HEK293T (cell line): Measurements from ENCODE around the gene SLC22A16.

ENCODE experiments used
- CTCF ChIA-PET: fragments of 350-600 bp; formaldehyde crosslinking; extraction: SDS; loops from one replicate; lab custom pipeline; 2021; ENCODE audit warnings: antibody characterized with exemption, inconsistent platforms; lab: Yijun Ruan, JAX
- POLR2A ChIA-PET: fragments of 350-600 bp; formaldehyde crosslinking; extraction: SDS; loops from one replicate; lab custom pipeline; 2020; ENCODE audit warnings: antibody characterized with exemption, inconsistent platforms; lab: Yijun Ruan, JAX
- DNase-seq: peaks from one replicate; pipeline ENCODE4 v3.0.0; 2012; ENCODE audit warnings: mixed read lengths; ENCODE audit errors: extremely low spot score
- ARNT ChIP-seq: fragments of 450-650 bp; IDR thresholded peaks from 2 replicates; pipeline ENCODE4 v1.6.1; 2017; ENCODE audit warnings: mild to moderate bottlenecking
- BHLHE40 ChIP-seq: fragments of 450-650 bp; IDR thresholded peaks from 2 replicates; pipeline ENCODE4 v1.6.1; 2016; ENCODE audit warnings: mild to moderate bottlenecking, moderate library complexity, borderline replicate concordance
- CTBP1 ChIP-seq: fragments of 450-650 bp; IDR thresholded peaks from 2 replicates; pipeline ENCODE4 v1.6.1; 2016; ENCODE audit warnings: borderline replicate concordance
- ELF4 ChIP-seq: fragments of 450-650 bp; IDR thresholded peaks from 2 replicates; pipeline ENCODE4 v1.6.1; 2017; ENCODE audit warnings: antibody characterized with exemption
- FOXA1 ChIP-seq: fragments of 450-650 bp; IDR thresholded peaks from 2 replicates; pipeline ENCODE4 v1.6.1; 2016; ENCODE audit warnings: mild to moderate bottlenecking
- FOXK2 ChIP-seq: fragments of 450-650 bp; IDR thresholded peaks from 2 replicates; pipeline ENCODE4 v1.6.1; 2016; ENCODE audit warnings: mild to moderate bottlenecking
- FOXM1 ChIP-seq: fragments of 450-650 bp; IDR thresholded peaks from 2 replicates; pipeline ENCODE4 v1.6.1; 2017; ENCODE audit warnings: mild to moderate bottlenecking, borderline replicate concordance
- HDGF ChIP-seq: fragments of 450-650 bp; IDR thresholded peaks from 2 replicates; pipeline ENCODE4 v1.6.1; 2017; ENCODE audit warnings: antibody characterized with exemption, borderline replicate concordance
- L3MBTL2 ChIP-seq: fragments of 450-650 bp; conservative IDR thresholded peaks from 2 replicates; pipeline ENCODE4 v1.6.1; 2016; ENCODE audit warnings: mild to moderate bottlenecking
- LEF1 ChIP-seq: fragments of 450-650 bp; IDR thresholded peaks from 2 replicates; pipeline ENCODE4 v1.6.1; 2017; ENCODE audit warnings: mild to moderate bottlenecking, borderline replicate concordance
- NFRKB ChIP-seq: fragments of 450-650 bp; IDR thresholded peaks from 2 replicates; pipeline ENCODE4 v1.6.1; 2016; ENCODE audit warnings: mild to moderate bottlenecking, moderate library complexity
- SP1 ChIP-seq: fragments of 450-650 bp; IDR thresholded peaks from 2 replicates; pipeline ENCODE4 v1.6.1; 2017
- SUZ12 ChIP-seq: fragments of 450-650 bp; IDR thresholded peaks from 2 replicates; pipeline ENCODE4 v1.6.1; 2016; ENCODE audit warnings: mild to moderate bottlenecking
- TARDBP ChIP-seq: fragments of 450-650 bp; IDR thresholded peaks from 2 replicates; pipeline ENCODE4 v1.6.1; 2016
- ZNF384 ChIP-seq: fragments of 450-650 bp; IDR thresholded peaks from 2 replicates; pipeline ENCODE4 v1.6.1; 2016
- TF ChIP-seq, protein P1 (sequence below): fragments of 450-650 bp; IDR thresholded peaks from 2 replicates; pipeline ENCODE4 v1.6.1; 2016

SLC22A16 gene

DNA sequence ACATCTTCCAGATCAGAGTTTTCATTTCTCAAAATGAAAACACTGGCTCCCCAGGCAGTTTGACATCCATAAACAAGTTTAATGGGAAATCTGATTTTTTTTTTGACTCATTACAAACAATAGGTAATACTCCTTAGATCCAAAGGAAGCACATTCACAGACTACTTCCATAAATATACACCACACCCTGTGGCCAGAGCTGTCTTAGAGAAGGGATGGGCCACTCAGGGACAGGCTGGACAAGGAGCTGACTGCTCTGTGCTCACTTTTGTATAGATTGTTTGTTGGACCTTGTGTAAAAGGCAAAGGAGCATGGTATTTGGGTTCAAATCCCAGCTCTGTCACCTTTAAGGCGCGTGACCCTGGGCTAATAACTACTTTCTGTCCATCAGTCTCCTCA lies 48.3 kb downstream of the SLC22A16 start:
- TF ChIP-seq FOXM1: no peak
- POLR2A ChIA-PET: no interaction called here
- no peak for DNase-seq
- CTCF ChIA-PET: no interaction called here

DNA sequence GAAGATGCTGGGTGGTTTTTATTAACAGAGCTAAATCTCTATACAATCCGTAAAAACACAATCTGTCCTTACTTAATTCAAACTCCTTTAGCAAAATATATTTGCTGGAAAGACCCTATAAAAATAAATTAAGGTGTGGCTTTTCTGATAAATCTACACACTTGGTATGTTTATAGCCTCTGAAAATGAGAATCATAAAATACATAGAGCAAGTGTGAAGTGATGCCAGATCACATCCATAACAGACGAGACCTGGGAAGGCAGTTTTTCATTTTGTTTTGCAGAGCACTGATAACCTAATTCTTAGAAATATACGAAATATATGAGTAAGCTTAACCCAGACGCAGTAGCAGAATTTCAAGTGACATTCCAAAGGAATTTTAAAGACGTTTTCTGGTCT lies 50.6 kb downstream of the SLC22A16 start:
- no peak for DNase-seq
- ChIA-PET POLR2A (no interaction called here), CTCF (interaction anchor here (0.7 kb wide), 1 partner anchor 1797 kb away, joined by 3 read pairs; no protein-coding TSS in a partner anchor)
- TF ChIP-seq LEF1: no peak

DNA sequence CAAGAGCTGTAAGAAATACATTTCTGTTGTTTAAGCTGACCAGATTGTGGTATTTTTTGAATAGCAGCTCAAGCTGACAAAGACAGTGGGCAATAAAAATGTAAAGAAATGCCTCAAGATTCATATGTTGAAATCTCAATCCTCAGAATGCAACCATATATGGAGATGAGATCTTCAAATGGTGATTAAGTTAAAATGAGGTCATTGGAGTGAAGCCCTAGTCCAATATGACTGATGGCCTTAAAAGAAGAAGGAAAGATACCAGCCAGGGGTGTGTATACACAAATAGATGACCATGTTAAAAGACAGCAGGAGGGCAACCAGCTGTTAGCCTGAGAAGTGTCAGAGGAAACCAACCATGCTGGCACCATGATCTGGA lies 54.0 kb downstream of the SLC22A16 start:
- ChIA-PET CTCF (interaction anchor here (0.6 kb wide), 1 partner anchor 647 kb away, joined by 3 read pairs; no protein-coding TSS in a partner anchor), POLR2A (no interaction called here)
- no peak for DNase-seq
- no peak for TF ChIP-seq FOXA1
- no peak for TF ChIP-seq SP1
- TF ChIP-seq FOXK2: no peak
- TF ChIP-seq CTBP1: no peak
- TF ChIP-seq ARNT: no peak
- no peak for TF ChIP-seq ELF4
- TF ChIP-seq ZNF384: no peak
- no peak for TF ChIP-seq TARDBP
- TF ChIP-seq HDGF: no peak
- TF ChIP-seq FOXM1: no peak
- TF ChIP-seq, protein P1, sequence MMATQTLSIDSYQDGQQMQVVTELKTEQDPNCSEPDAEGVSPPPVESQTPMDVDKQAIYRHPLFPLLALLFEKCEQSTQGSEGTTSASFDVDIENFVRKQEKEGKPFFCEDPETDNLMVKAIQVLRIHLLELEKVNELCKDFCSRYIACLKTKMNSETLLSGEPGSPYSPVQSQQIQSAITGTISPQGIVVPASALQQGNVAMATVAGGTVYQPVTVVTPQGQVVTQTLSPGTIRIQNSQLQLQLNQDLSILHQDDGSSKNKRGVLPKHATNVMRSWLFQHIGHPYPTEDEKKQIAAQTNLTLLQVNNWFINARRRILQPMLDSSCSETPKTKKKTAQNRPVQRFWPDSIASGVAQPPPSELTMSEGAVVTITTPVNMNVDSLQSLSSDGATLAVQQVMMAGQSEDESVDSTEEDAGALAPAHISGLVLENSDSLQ: no peak
- TF ChIP-seq BHLHE40: no peak
- TF ChIP-seq SUZ12: no peak
- TF ChIP-seq L3MBTL2: no peak
- no peak for TF ChIP-seq LEF1

DNA sequence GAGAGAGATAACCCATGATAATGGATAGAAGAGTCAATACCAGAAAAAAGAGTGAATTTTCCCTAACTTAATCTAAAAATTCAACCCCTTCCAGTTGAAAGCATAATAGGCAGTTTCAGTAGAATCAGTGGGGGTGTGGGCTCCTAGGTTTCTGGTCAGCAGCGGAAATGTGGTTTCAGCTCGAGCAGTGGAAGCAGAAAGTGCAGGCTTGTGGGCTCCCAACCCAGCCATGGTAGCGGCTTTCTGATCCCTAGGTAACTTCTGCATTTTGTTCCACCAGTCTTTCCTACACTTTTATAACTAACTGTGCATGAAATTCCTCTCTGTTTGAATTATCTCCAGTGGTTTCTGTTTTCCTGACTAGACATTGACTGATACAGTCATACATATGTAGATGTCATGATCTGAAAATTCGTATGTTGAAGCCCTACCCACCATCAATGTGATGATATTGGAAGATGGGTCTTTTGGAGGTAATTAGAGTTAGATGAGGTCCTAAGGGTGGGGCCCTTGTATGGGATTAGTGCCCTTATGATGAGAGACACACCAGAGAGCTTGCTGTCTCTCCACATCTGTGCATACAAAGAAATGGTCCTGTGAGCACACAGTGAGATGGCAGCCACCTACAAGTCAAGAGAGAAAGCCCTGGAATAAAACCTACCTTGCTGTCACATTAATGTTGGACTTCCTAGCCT lies 54.5 kb downstream of the SLC22A16 start:
- POLR2A ChIA-PET: no interaction called here
- CTCF ChIA-PET: no interaction called here
- no peak for DNase-seq

DNA sequence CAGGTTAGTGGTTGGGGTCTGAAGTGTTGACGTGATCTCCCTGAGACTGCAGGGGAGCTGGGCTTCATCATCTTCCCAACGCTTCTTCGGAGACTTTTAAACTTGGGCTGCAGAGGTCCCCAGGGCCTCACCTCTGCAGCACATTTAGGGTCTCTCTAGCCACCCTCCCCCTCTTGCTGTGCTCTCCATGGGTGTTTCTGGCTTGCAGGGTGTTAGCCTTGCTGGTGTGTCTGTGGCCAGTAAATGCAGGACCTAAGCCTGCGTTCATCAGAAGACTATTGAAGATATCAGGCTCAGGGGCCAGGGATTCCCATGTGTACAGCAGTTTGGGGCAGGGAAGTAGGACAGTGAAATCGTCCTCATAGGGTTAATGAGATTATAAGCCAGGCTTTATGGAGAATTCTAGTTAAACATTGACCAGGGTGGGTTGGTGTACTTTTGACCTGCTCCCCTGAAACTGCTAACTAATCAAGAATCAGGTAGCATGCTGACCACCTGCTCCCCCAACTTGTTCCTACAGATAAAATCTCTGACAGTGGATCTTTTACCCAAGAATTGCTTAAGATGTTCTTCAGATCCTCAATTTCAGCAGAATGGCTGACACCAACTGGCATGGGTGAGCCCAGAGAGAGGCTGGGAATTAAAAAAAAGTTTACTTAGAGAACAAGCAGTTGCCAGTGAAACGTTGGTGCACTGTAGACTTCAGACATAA lies 57.2 kb downstream of the SLC22A16 start:
- CTCF ChIA-PET: no interaction called here
- DNase-seq: no peak
- TF ChIP-seq ELF4 (no peak), FOXA1 (no peak), SP1 (no peak), ZNF384 (no peak), FOXM1 (no peak), L3MBTL2 (no peak), CTBP1 (no peak), HDGF (no peak), ARNT (no peak), FOXK2 (no peak), TARDBP (no peak), SUZ12 (no peak), LEF1 (no peak), NFRKB (no peak), BHLHE40 (no peak)
- TF ChIP-seq, protein P1: no peak
- POLR2A ChIA-PET: no interaction called here

More for the DNA sequence above, 54.5 kb downstream of the SLC22A16 start:
- no peak for TF ChIP-seq CTBP1
- TF ChIP-seq, protein P1: no peak

DNA sequence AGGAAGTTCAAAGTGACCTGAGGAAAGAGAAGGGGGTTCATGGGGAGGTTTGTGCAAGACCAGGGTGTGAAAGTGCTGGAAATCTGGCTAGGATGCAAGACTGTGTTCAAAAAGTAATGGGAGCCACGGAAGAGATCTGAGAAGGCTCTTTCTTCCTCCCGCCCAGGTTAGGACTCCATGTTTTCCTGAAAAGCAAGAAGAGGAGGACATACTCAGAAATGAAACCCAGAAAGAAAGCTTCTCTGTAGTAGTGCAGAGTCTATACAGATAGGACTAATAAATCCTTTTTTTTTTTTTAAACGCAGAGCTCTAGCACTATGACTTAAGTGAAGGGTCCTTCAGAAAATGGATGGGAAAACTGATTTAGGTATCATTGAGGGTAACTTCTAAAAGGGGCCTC lies 57.8 kb downstream of the SLC22A16 start:
- ChIA-PET CTCF (no interaction called here), POLR2A (no interaction called here)
- no peak for DNase-seq
- no peak for TF ChIP-seq ZNF384
- no peak for TF ChIP-seq ELF4
- TF ChIP-seq LEF1: no peak
- no peak for TF ChIP-seq TARDBP
- TF ChIP-seq, protein P1: no peak
- TF ChIP-seq FOXA1: no peak
- no peak for TF ChIP-seq FOXM1
